Esophagus squamous epithelium (tissue), 5 donors: ENCODE data around the gene CCL17. TPM values are rescaled to one million over a fixed set of nuclear protein-coding genes. Genes with fewer than 3 reads are reported as not detected.

Experiments
- DNase-seq: peaks from one replicate; lab custom pipeline; 2025; lab: John Stamatoyannopoulos, UW
- H3K27ac ChIP-seq, 4 donors: fragments of 200-600 bp; sonication (generic); one replicate each; pipeline ENCODE4 v1.5.1; 2016 to 2019; ENCODE audit warnings: mild to moderate bottlenecking in 1 of 4
- H3K27me3 ChIP-seq, 4 donors: fragments of 200-600 bp; sonication (generic); 1 replicate in 3 of 4; 2 replicates in 1 of 4; pipeline versions ENCODE4 v1.5.1 to v1.6.0; 2017 to 2021; ENCODE audit warnings: antibody characterized with exemption in 1 of 4
- H3K36me3 ChIP-seq, 3 donors: fragments of 200-600 bp; sonication (generic); one replicate each; pipeline ENCODE4 v1.5.1; 2016 to 2019
- H3K4me1 ChIP-seq, 3 donors: fragments of 200-600 bp; sonication (generic); one replicate each; pipeline ENCODE4 v1.5.1; 2017 to 2019
- H3K4me3 ChIP-seq, 4 donors: fragments of 200-600 bp; sonication (generic); 1 replicate in 3 of 4; 2 replicates in 1 of 4; pipeline ENCODE4 v1.5.1; 2016 to 2019; ENCODE audit warnings: mild to moderate bottlenecking in 2 of 4, moderate library complexity in 1 of 4
- H3K9me3 ChIP-seq, 3 donors: fragments of 200-600 bp; sonication (generic); one replicate each; pipeline ENCODE4 v1.5.1; 2016 to 2019
- POLR2A ChIP-seq, 4 donors: fragments of 450-650 bp; IDR thresholded peaks; one replicate each; pipeline ENCODE4 v1.6.1; 2017; ENCODE audit warnings: antibody characterized with exemption in 4 of 4, mild to moderate bottlenecking in 4 of 4, moderate library complexity in 3 of 4
- WGBS, 2 donors: methylation state at CpG; one replicate each; pipeline ENCODE4 v1.1.5; 2018; 5-methylcytosine and 5-hydroxymethylcytosine counted together
- intact Hi-C: fragments of 100-400 bp; cut with DNase I; formaldehyde crosslinking; loops from one replicate; pipeline ENCODE4 v1.15.0; 2022
- total RNA-seq, 4 donors: library from RNA; depleted of rRNA; stranded (reverse); fragments of >200 nt; gene quantifications; one replicate each; pipeline ENCODE4 v1.1.0, GENCODE V29; 2016
- TF ChIP-seq, protein P1 (sequence below), 6 experiments: fragments of 450-650 bp in 4 of 6; fragments of 200-600 bp in 2 of 6; sonication (generic) in 2 of 6; IDR thresholded peaks; one replicate each; pipeline ENCODE4 v1.5.1; 2016 to 2019; ENCODE audit warnings: antibody characterized with exemption in 6 of 6, mild to moderate bottlenecking in 4 of 6, moderate library complexity in 4 of 6
- donor health status: DM: yes; HTN: yes; CAD: no.

The CCL17 gene
- total RNA-seq, 4 donors from 2014 or later, result 0.64 to 1.3 TPM; not detected in 2

DNA sequence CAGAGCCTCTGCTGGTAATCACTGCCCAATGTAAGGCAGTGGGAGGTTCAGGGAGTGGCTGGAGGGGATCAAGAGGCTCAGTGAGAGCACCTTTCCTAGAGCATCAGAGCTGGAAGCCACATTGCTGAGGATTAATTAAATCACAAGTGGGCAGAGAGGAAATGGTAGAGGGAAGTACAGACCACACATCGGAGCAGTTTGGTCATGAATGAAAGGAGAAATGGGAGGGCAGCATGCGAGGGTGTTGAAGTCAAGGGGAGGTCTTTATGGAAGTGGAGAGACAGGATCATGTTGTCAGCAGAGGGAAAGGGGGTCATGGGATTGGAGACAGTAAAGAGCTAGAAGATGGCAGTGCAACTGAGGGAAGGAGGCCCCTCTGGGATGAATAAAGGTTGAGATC, 2.3 kb downstream of the CCL17 start:
- Histone ChIP-seq H3K27me3 (no peaks in the 10 kb centered on the region), H3K36me3 (no peaks in the 10 kb centered on the region), H3K4me3 (no peak overlapping the region), H3K9me3 (no peaks in the 10 kb centered on the region), H3K27ac (no peak overlapping the region), H3K4me1 (peaks cover 0 to 42% (median 17%) of the 10 kb centered on the region in 3 donors)
- intact Hi-C loops, result no loop called here
- 45 to 71% methylated on average over 2 of the region's 2 CpGs for WGBS, 2 donors
- no peak for DNase-seq
- no peak for TF ChIP-seq POLR2A (IDR thresholded peaks at IDR 0.05)
- TF ChIP-seq, protein P1, sequence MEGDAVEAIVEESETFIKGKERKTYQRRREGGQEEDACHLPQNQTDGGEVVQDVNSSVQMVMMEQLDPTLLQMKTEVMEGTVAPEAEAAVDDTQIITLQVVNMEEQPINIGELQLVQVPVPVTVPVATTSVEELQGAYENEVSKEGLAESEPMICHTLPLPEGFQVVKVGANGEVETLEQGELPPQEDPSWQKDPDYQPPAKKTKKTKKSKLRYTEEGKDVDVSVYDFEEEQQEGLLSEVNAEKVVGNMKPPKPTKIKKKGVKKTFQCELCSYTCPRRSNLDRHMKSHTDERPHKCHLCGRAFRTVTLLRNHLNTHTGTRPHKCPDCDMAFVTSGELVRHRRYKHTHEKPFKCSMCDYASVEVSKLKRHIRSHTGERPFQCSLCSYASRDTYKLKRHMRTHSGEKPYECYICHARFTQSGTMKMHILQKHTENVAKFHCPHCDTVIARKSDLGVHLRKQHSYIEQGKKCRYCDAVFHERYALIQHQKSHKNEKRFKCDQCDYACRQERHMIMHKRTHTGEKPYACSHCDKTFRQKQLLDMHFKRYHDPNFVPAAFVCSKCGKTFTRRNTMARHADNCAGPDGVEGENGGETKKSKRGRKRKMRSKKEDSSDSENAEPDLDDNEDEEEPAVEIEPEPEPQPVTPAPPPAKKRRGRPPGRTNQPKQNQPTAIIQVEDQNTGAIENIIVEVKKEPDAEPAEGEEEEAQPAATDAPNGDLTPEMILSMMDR (IDR thresholded peaks at IDR 0.05), result no peak

DNA sequence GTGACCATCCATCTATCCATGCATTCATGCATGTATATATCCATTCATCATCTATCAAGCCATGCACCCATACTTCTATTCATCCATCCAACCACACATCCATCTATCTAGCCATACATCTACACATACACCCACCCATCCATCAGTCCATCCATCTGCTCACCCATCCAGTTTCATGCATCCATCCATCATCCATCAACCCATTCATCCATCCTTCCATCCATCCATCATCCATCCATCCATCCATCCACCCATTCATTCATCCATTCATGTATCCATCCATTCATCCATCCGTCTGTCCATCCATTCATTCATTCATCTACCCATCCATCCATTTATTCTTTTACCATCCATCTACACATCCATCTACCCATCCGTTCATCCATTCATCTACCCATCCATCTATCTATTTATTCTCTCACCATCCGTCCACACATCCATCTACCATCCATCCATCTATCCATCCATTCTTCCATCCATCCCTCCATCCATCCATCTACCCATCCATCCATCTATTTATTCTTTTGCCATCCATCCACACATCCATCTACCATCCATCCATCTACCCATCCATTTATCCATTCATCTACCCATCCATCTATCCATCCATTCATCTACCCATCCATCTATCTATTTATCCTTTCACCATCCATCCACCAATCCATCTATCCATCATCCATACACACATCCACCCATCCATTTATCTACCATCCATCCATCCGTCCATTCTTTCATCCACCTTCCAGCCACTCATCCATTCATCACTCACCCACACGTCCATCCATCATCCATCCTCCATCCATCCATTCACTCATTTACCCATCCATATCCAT, 3.2 kb downstream of the CCL17 start:
- no peak for DNase-seq
- H3K36me3 ChIP-seq, result no peaks in the 10 kb centered on the region
- H3K4me3 ChIP-seq, result no peak overlapping the region
- peaks cover 0 to 45% (median 17%) of the 10 kb centered on the region in 3 donors for H3K4me1 ChIP-seq
- H3K9me3 ChIP-seq, result no peaks in the 10 kb centered on the region
- WGBS, 2 donors, result 89 to 95% methylated on average over 5 of the region's 5 CpGs
- intact Hi-C loops, result no loop called here
- TF ChIP-seq, protein P1 (IDR thresholded peaks at IDR 0.05), result no peak
- no peak for TF ChIP-seq POLR2A (IDR thresholded peaks at IDR 0.05)
- no peaks in the 10 kb centered on the region for H3K27me3 ChIP-seq
- H3K27ac ChIP-seq, result no peak overlapping the region

DNA sequence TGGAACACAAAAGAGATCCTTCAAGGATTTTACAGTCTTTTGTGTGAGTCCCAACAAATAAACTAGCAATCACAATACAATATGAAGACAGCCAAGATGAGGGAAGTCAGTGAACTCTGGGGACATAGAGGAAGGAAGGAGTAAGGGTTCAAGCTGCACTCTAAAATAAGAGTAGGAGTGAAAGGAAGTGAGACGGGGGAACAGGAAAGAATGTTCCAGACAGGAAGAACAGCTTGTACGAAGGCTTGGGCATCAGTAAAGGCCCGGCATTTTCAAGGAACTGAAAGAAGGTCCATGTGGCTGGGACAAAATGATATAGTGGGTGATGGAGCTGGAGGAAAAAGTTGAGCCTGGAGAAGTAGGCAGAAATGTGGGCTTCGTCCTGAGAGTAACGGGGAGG, 4.5 kb downstream of the CCL17 start:
- H3K36me3 ChIP-seq, result no peaks in the 10 kb centered on the region
- H3K27me3 ChIP-seq, result no peaks in the 10 kb centered on the region
- DNase-seq, result no peak
- intact Hi-C loops, result no loop called here
- H3K4me1 ChIP-seq, result peaks cover 0 to 45% (median 17%) of the 10 kb centered on the region in 3 donors
- peak overlapping the region in 2 of 4 donors; percentile 39 to 48 for H3K27ac ChIP-seq
- H3K4me3 ChIP-seq, result no peak overlapping the region
- H3K9me3 ChIP-seq, result no peaks in the 10 kb centered on the region
- TF ChIP-seq, protein P1 (IDR thresholded peaks at IDR 0.05), result no peak
- no peak for TF ChIP-seq POLR2A (IDR thresholded peaks at IDR 0.05)
- 61% methylated on average over 5 of the region's 5 CpGs for WGBS, 2 donors

DNA sequence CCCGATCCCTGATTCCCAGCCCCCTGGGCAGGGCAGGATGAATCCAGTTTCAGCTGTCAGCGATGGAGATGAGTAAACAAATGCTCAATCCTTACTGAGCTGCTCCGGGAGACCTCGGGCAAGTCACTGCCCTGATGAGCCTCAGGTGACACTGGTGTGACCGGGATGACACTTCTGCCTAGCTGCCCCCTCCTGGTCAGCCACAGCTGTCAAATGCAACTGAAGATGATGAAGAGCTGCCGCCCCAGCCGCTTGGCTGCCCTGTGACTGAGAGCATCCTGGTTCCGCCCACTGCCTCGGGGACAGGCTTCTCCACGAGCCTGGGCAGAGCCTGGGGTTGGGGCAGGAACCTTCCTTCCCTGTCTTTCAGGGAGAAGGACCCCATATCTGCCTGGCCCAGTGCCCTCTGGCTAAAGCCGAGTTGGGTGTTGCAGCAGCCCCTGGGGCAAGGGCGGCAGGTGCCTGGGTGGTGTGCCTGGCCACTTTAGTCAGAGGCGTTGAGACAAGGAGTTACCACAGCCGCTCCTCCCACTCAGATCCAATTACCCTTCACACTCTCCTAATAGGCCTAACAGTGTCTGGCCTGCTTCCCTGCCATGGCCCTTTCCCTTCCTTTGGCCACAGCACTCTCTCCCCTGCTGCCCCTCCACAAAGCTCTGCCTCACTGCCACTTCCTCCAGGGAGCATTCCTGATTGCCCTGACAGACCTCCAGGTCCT, 5.5 kb downstream of the CCL17 start:
- H3K27me3 ChIP-seq, result no peaks in the 10 kb centered on the region
- H3K4me3 ChIP-seq, result no peak overlapping the region
- WGBS, 2 donors, result 53 to 66% methylated on average over 4 to 8 of the region's 14 CpGs
- peaks cover 0 to 45% (median 17%) of the 10 kb centered on the region in 3 donors for H3K4me1 ChIP-seq
- no peak for DNase-seq
- H3K36me3 ChIP-seq, result no peaks in the 10 kb centered on the region
- H3K27ac ChIP-seq, result peak overlapping the region in 2 of 4 donors; percentile 39 to 48
- TF ChIP-seq POLR2A (IDR thresholded peaks at IDR 0.05), result no peak
- TF ChIP-seq, protein P1 (IDR thresholded peaks at IDR 0.05), result peak in 1 of 6 experiments; percentile 26
- intact Hi-C loops, result no loop called here
- no peaks in the 10 kb centered on the region for H3K9me3 ChIP-seq
